Upper lobe of right lung (tissue), 1 donor: ENCODE measurements around the gene TRPC5OS. TPM values are rescaled to one million over a fixed set of nuclear protein-coding genes. Genes with fewer than 3 reads are reported as not detected.
A peak's percentile ranks its signal among the peaks of the same experiment; 100 is the strongest.

Experiments
- ATAC-seq: fragments of 200-7000 bp; cut with Tn5 transposase; one replicate; pipeline ENCODE4 v1.9.1; 2020; ENCODE audit warnings: mild to moderate bottlenecking, moderate library complexity
- DNase-seq: peaks from one replicate; pipeline ENCODE4 v3.0.0-alpha.2; 2020
- H3K27ac ChIP-seq: fragments of 200-600 bp; one replicate; pipeline ENCODE4 v1.8.0; 2022
- H3K27me3 ChIP-seq: fragments of 200-600 bp; one replicate; pipeline ENCODE4 v1.8.0; 2022; ENCODE audit warnings: mild to moderate bottlenecking
- H3K36me3 ChIP-seq: fragments of 200-600 bp; one replicate; pipeline ENCODE4 v1.8.0; 2022
- H3K4me1 ChIP-seq: fragments of 200-600 bp; one replicate; pipeline ENCODE4 v1.8.0; 2022
- H3K4me3 ChIP-seq: fragments of 200-600 bp; one replicate; pipeline ENCODE4 v1.8.0; 2022; ENCODE audit warnings: mild to moderate bottlenecking
- H3K9me3 ChIP-seq: fragments of 200-600 bp; one replicate; pipeline ENCODE4 v1.8.0; 2022
- CTCF ChIP-seq: fragments of 200-600 bp; IDR thresholded peaks from one replicate; pipeline ENCODE4 v1.8.0; 2022; ENCODE audit warnings: antibody characterized with exemption
- intact Hi-C: fragments of 100-400 bp; cut with DNase I; formaldehyde crosslinking; loops from one replicate; pipeline ENCODE4 v1.11.0; 2022
- total RNA-seq: library from RNA; stranded (reverse); fragmentation: NEBNext Ultra II Directional; extraction: Animal tissue kit (Norgen Biotek cat#: 25700); gene quantifications from one replicate; pipeline ENCODE4 v1.2.1, GENCODE V29; 2021
- donor health status: DM: no; HTN: yes; CAD: no; lungs with severe emphysema.

The TRPC5OS gene
- total RNA-seq, 1 donor from 2014 or later: not detected

GRCh38 chrX:111848541-111848940 is 27.4 kb upstream of the TRPC5OS start:
- Histone ChIP-seq H3K4me3 (no peak overlapping the region), H3K36me3 (no peaks in the 10 kb centered on the region), H3K9me3 (no peaks in the 10 kb centered on the region), H3K4me1 (no peaks in the 10 kb centered on the region), H3K27ac (no peak overlapping the region), H3K27me3 (no peaks in the 10 kb centered on the region)
- intact Hi-C loops: no loop called here
- ATAC-seq (no peak), DNase-seq (no peak)
- TF ChIP-seq CTCF: no peak

DNA sequence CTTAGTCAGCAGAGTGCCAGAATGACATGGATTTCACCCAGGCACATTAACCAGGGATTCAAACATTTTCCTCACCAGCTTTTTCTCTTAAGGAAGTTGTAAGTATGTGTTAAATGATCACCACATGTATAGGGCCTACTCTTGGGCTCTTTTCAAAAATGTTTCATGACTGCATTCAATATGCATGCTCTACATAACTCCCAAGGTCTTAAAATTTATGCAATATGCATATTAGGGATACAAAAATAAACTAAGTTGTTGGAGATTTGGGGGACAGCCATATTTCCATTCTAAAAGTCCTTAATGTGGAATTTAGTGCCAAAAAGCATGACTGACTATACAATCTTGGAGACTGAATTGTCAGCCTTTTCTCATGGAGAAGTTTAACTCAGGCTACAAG is 25.0 kb upstream of the TRPC5OS start:
- no peak overlapping the region for H3K27ac ChIP-seq
- no peak for TF ChIP-seq CTCF
- H3K9me3 ChIP-seq: no peaks in the 10 kb centered on the region
- H3K4me3 ChIP-seq: no peak overlapping the region
- ATAC-seq (no peak), DNase-seq (no peak)
- intact Hi-C loops: no loop called here
- H3K27me3 ChIP-seq: no peaks in the 10 kb centered on the region
- H3K36me3 ChIP-seq: no peaks in the 10 kb centered on the region
- no peaks in the 10 kb centered on the region for H3K4me1 ChIP-seq

GRCh38 chrX:111854556-111855490 is 21.2 kb upstream of the TRPC5OS start:
- no peaks in the 10 kb centered on the region for H3K27me3 ChIP-seq
- no peak for ATAC-seq
- H3K27ac ChIP-seq: no peak overlapping the region
- no peaks in the 10 kb centered on the region for H3K4me1 ChIP-seq
- no peak for DNase-seq
- no peaks in the 10 kb centered on the region for H3K36me3 ChIP-seq
- H3K4me3 ChIP-seq: no peak overlapping the region
- intact Hi-C loops: no loop called here
- no peak for TF ChIP-seq CTCF
- H3K9me3 ChIP-seq: no peaks in the 10 kb centered on the region

- no peak for DNase-seq
- Histone ChIP-seq H3K36me3 (no peaks in the 10 kb centered on the region), H3K4me3 (no peak overlapping the region), H3K4me1 (no peaks in the 10 kb centered on the region), H3K27ac (no peak overlapping the region), H3K9me3 (no peaks in the 10 kb centered on the region), H3K27me3 (no peaks in the 10 kb centered on the region)
- TF ChIP-seq CTCF: no peak
- ATAC-seq: peak; percentile 13
- intact Hi-C loops: no loop called here
Measured at GRCh38 chrX:111857534-111858060, 18.4 kb upstream of the TRPC5OS start.

- no peaks in the 10 kb centered on the region for H3K27me3 ChIP-seq
- intact Hi-C loops: no loop called here
- no peaks in the 10 kb centered on the region for H3K4me1 ChIP-seq
- no peak overlapping the region for H3K27ac ChIP-seq
- DNase-seq: no peak
- H3K36me3 ChIP-seq: no peaks in the 10 kb centered on the region
- no peak for ATAC-seq
- H3K4me3 ChIP-seq: no peak overlapping the region
- TF ChIP-seq CTCF: no peak
- no peaks in the 10 kb centered on the region for H3K9me3 ChIP-seq
Measured at GRCh38 chrX:111861605-111862004, 14.4 kb upstream of the TRPC5OS start.
